H1 (cell line): Measurements from ENCODE around the gene ITGA6. TPM values are rescaled to one million over a fixed set of nuclear protein-coding genes. Genes with fewer than 3 reads are reported as not detected.
"Not testable (repeated sequence)": the region's sequence is repeated elsewhere in the genome, so short reads cannot be mapped to it uniquely, and the experiment has no call there.

Source experiments
- CTCF ChIA-PET: fragments of 300-600 bp; sonication (Branson Sonifier 250); formaldehyde crosslinking; loops from one replicate; lab custom pipeline; 2021; ENCODE audit not compliant: partially characterized antibody; lab: Charles Lee
- POLR2A ChIA-PET: fragments of 300-600 bp; sonication (Branson Sonifier 250); formaldehyde crosslinking; loops from one replicate; lab custom pipeline; 2021; ENCODE audit warnings: inconsistent platforms; ENCODE audit not compliant: partially characterized antibody; lab: Charles Lee
- DNase-seq, 2 experiments: peaks; one replicate each; pipeline versions ENCODE4 v3.0.0 to v3.0.0-alpha.2; 2010 to 2022; ENCODE audit warnings: low spot score in 2 of 2, low read depth in 1 of 2, mixed read lengths in 1 of 2
- FAIRE-seq: peaks from 2 replicates; lab custom pipeline; 2011; peaks lifted over from hg19 to GRCh38; lab: Jason Lieb, UNC
- H2AFZ ChIP-seq: 2 replicates; pipeline ENCODE4 v1.8.1; 2012; ENCODE audit warnings: low read length, inconsistent platforms
- H2AK5ac ChIP-seq: 2 replicates; pipeline ENCODE4 v1.6.1; 2013; ENCODE audit warnings: low read depth, low read length
- H2BK120ac ChIP-seq: replicated peaks from 2 replicates; pipeline ENCODE3; 2013; ENCODE audit warnings: low read depth, low read length, inconsistent platforms
- H2BK12ac ChIP-seq: 2 replicates; pipeline ENCODE4 v1.6.1; 2013; ENCODE audit warnings: low read depth, low read length
- H2BK15ac ChIP-seq: 2 replicates; pipeline ENCODE4 v1.6.1; 2013; ENCODE audit warnings: low read length
- H2BK20ac ChIP-seq: 2 replicates; pipeline ENCODE4 v1.6.1; 2013; ENCODE audit warnings: low read length
- H2BK5ac ChIP-seq: 2 replicates; pipeline ENCODE4 v1.6.1; 2013; ENCODE audit warnings: low read depth, low read length
- H3K14ac ChIP-seq: 2 replicates; pipeline ENCODE4 v1.6.1; 2013; ENCODE audit warnings: inconsistent platforms; ENCODE audit not compliant: insufficient read length
- H3K18ac ChIP-seq: 2 replicates; pipeline ENCODE4 v1.6.1; 2013; ENCODE audit warnings: low read length; ENCODE audit errors: extremely low read depth
- H3K23ac ChIP-seq: 2 replicates; pipeline ENCODE4 v1.6.1; 2013; ENCODE audit warnings: inconsistent platforms; ENCODE audit not compliant: insufficient read length
- H3K23me2 ChIP-seq: 2 replicates; pipeline ENCODE4 v1.6.1; 2013; ENCODE audit warnings: low read depth, low read length
- H3K27ac ChIP-seq: 2 replicates; pipeline ENCODE4 v1.6.1; 2011; ENCODE audit warnings: low read depth, low read length, inconsistent platforms
- H3K27me3 ChIP-seq, 4 experiments: replicated peaks in 1 of 4; 1 replicate in 1 of 4; 2 replicates in 3 of 4; pipeline versions ENCODE4 v1.6.1 to v1.8.1; 2011 to 2013; ENCODE audit warnings: low read length in 3 of 4, mild to moderate bottlenecking in 3 of 4, inconsistent platforms in 2 of 4, mixed read lengths in 2 of 4, moderate library complexity in 1 of 4; ENCODE audit not compliant: control insufficient read depth in 3 of 4, insufficient read depth in 3 of 4; ENCODE audit errors: extremely low read depth in 1 of 4
- H3K36me3 ChIP-seq, 4 experiments: 2 replicates each; pipeline versions ENCODE4 v1.6.1 to v1.8.1; 2011 to 2013; ENCODE audit warnings: mild to moderate bottlenecking in 4 of 4, low read length in 3 of 4, moderate library complexity in 2 of 4, control low read depth in 1 of 4, inconsistent platforms in 1 of 4; ENCODE audit not compliant: insufficient read depth in 4 of 4, control insufficient read depth in 2 of 4
- H3K4ac ChIP-seq: replicated peaks from 2 replicates; pipeline ENCODE3; 2013; ENCODE audit warnings: low read length, low read depth, mixed read lengths, inconsistent platforms; ENCODE audit not compliant: insufficient read length
- H3K4me1 ChIP-seq, 4 experiments: replicated peaks in 1 of 4; 1 replicate in 1 of 4; 2 replicates in 3 of 4; pipeline versions ENCODE4 v1.6.1 to v1.8.1; 2011 to 2013; ENCODE audit warnings: low read length in 3 of 4, inconsistent platforms in 2 of 4, mixed read lengths in 1 of 4; ENCODE audit not compliant: insufficient read depth in 4 of 4, control insufficient read depth in 3 of 4
- H3K4me2 ChIP-seq, 2 experiments: 2 replicates each; pipeline versions ENCODE4 v1.6.1 to v1.8.1; 2011 to 2013; ENCODE audit warnings: low read depth in 2 of 2, low read length in 2 of 2, control low read depth in 1 of 2, inconsistent platforms in 1 of 2, mild to moderate bottlenecking in 1 of 2; ENCODE audit not compliant: insufficient read depth in 1 of 2
- H3K4me3 ChIP-seq, 4 experiments: fragments of 200-600, 300-600 bp in 1 of 4; sonication (generic), shearing (Covaris generic), sonication (Bioruptor Twin) in 1 of 4; 2 replicates each; pipeline versions ENCODE4 v1.5.1 to v1.8.1; 2011 to 2016; ENCODE audit warnings: low read length in 4 of 4, low read depth in 3 of 4, control low read depth in 2 of 4, inconsistent platforms in 2 of 4, mild to moderate bottlenecking in 2 of 4, mixed read lengths in 1 of 4, moderate library complexity in 1 of 4; ENCODE audit not compliant: insufficient read depth in 2 of 4; ENCODE audit errors: extremely low read depth in 1 of 4
- H3K56ac ChIP-seq: replicated peaks from 2 replicates; pipeline ENCODE3; 2013; ENCODE audit warnings: low read depth, mild to moderate bottlenecking, mixed read lengths, low read length, inconsistent platforms; ENCODE audit not compliant: insufficient read length
- H3K79me1 ChIP-seq: 2 replicates; pipeline ENCODE4 v1.6.1; 2013; ENCODE audit warnings: low read depth, low read length, control low read depth
- H3K79me2 ChIP-seq, 2 experiments: 2 replicates each; pipeline versions ENCODE4 v1.6.1 to v1.8.1; 2012 to 2013; ENCODE audit warnings: low read length in 2 of 2, mild to moderate bottlenecking in 2 of 2, inconsistent platforms in 1 of 2; ENCODE audit not compliant: insufficient read depth in 2 of 2, control insufficient read depth in 1 of 2
- H3K9ac ChIP-seq, 4 experiments: replicated peaks in 1 of 4; 1 replicate in 1 of 4; 2 replicates in 3 of 4; pipeline versions ENCODE4 v1.6.1 to v1.8.1; 2011 to 2013; ENCODE audit warnings: low read depth in 3 of 4, low read length in 3 of 4, control low read depth in 2 of 4, mild to moderate bottlenecking in 2 of 4, moderate library complexity in 2 of 4, inconsistent platforms in 1 of 4; ENCODE audit errors: extremely low read depth in 1 of 4
- H3K9me3 ChIP-seq, 2 experiments: 2 replicates each; pipeline versions ENCODE4 v1.6.1 to v1.8.1; 2012 to 2013; ENCODE audit warnings: mild to moderate bottlenecking in 2 of 2, moderate library complexity in 2 of 2, control low read depth in 1 of 2, inconsistent platforms in 1 of 2, low read depth in 1 of 2, low read length in 1 of 2, mixed read lengths in 1 of 2; ENCODE audit not compliant: insufficient read depth in 2 of 2
- H4K20me1 ChIP-seq, 2 experiments: replicated peaks in 1 of 2; 2 replicates each; pipeline versions ENCODE3 to v1.8.1; 2011 to 2013; ENCODE audit warnings: inconsistent platforms in 2 of 2, low read length in 2 of 2, mild to moderate bottlenecking in 1 of 2; ENCODE audit not compliant: insufficient read depth in 2 of 2, control insufficient read depth in 1 of 2
- H4K5ac ChIP-seq: 2 replicates; pipeline ENCODE4 v1.6.1; 2013; ENCODE audit warnings: low read length, low read depth, mixed read lengths, inconsistent platforms; ENCODE audit not compliant: insufficient read length
- H4K8ac ChIP-seq: 2 replicates; pipeline ENCODE4 v1.8.0; 2013; ENCODE audit warnings: mild to moderate bottlenecking, moderate library complexity, low read length, inconsistent platforms; ENCODE audit not compliant: insufficient read depth; ENCODE audit errors: extremely low read depth
- H4K91ac ChIP-seq: replicated peaks from 2 replicates; pipeline ENCODE3; 2013; ENCODE audit warnings: low read length, mixed read lengths, inconsistent platforms; ENCODE audit not compliant: insufficient read length
- WGBS, 2 experiments: shearing (Covaris generic) in 1 of 2; methylation state at CpG; one replicate each; pipeline versions ENCODE4 v1.1.6 to v1.1.7; 2013 to 2015; ENCODE audit warnings: low lambda C conversion rate in 2 of 2, mixed read lengths in 2 of 2, inconsistent platforms in 1 of 2, low coverage in 1 of 2, missing lambda C conversion rate in 1 of 2; ENCODE audit not compliant: insufficient replicate concordance in 2 of 2, insufficient coverage in 1 of 2, insufficient read length in 1 of 2; ENCODE audit errors: extremely low coverage in 1 of 2, missing lambda C conversion rate in 1 of 2; 5-methylcytosine and 5-hydroxymethylcytosine counted together
- polyA plus RNA-seq, 7 experiments: library from polyadenylated mRNA; depleted of rRNA in 3 of 7; stranded (reverse) in 5 of 7; unstranded in 2 of 7; fragments of >200 nt in 5 of 7; fragments of 200-250 nt in 2 of 7; gene quantifications; 1 replicate in 5 of 7; 2 replicates in 1 of 7; 4 replicates in 1 of 7; pipeline versions ENCODE4 v1.2.1 to v1.2.3, GENCODE V29; 2011 to 2013; ENCODE audit warnings: missing spikeins in 2 of 7, mixed read lengths in 2 of 7
- total RNA-seq: library from RNA; stranded (reverse); fragmentation: NEBNext Ultra II Directional; extraction: Animal tissue kit (Norgen Biotek cat#: 25700); gene quantifications from 2 replicates; pipeline ENCODE4 v1.2.1, GENCODE V29; 2021

Gene ITGA6
- total and polyA plus RNA-seq, 2 of the 8 experiments (the other 6 are each of a cell fraction or from before 2014, with no cell fraction given) = 26.9 to 118 TPM

- not testable (repeated sequence) for H4K5ac ChIP-seq, H2BK15ac ChIP-seq, H4K20me1 ChIP-seq, FAIRE-seq, H2AK5ac ChIP-seq, H3K4me3 ChIP-seq, H2BK12ac ChIP-seq, H3K27me3 ChIP-seq, H3K4ac ChIP-seq, H3K14ac ChIP-seq, H3K79me1 ChIP-seq, H4K8ac ChIP-seq, H4K91ac ChIP-seq, H2BK20ac ChIP-seq, H3K27ac ChIP-seq, H2BK120ac ChIP-seq, DNase-seq, H3K56ac ChIP-seq, H2BK5ac ChIP-seq, H3K9ac ChIP-seq, H3K23ac ChIP-seq, H3K23me2 ChIP-seq, H2AFZ ChIP-seq, H3K4me2 ChIP-seq, H3K79me2 ChIP-seq, H3K36me3 ChIP-seq
- ChIA-PET CTCF (interaction anchor here (1.0 kb wide), 1 partner anchor 64 kb away, joined by 4 read pairs; no protein-coding TSS in a partner anchor), POLR2A (interaction anchor here (1.1 kb wide), 1 partner anchor 10 kb away, joined by 3 read pairs; no protein-coding TSS in a partner anchor)
- Histone ChIP-seq H3K18ac (peak overlapping the region; percentile 62; the same call in 1 of the 2 replicates), H3K4me1 (peaks cover 2 to 20% (median 18%) of the 10 kb centered on the region in 4 experiments; a peak in 6 of 7 replicates), H3K9me3 (peaks cover 11 to 17% of the 10 kb centered on the region in 2 experiments)
- WGBS, 2 experiments = 26% methylated on average over 1 of the region's 1 CpG; no CpG with 5 or more reads in 1 of the 2 experiments
Observed at GRCh38 chr2:172549802-172550201, 122.4 kb downstream of the ITGA6 start.
